GM18873 (cell line): ENCODE data around the gene SDS.

Source experiments
- ATAC-seq: cut with Tn5 transposase; IDR thresholded peaks from one replicate; pipeline ENCODE4 v1.9.1; 2021; ENCODE audit warnings: mild to moderate bottlenecking, moderate library complexity, moderate number of reproducible peaks; ENCODE audit not compliant: unreplicated experiment, low FRiP score

The SDS gene

GRCh38 chr12:113382206-113382605 is 21.5 kb downstream of the SDS start:
- ATAC-seq = no peak

DNA sequence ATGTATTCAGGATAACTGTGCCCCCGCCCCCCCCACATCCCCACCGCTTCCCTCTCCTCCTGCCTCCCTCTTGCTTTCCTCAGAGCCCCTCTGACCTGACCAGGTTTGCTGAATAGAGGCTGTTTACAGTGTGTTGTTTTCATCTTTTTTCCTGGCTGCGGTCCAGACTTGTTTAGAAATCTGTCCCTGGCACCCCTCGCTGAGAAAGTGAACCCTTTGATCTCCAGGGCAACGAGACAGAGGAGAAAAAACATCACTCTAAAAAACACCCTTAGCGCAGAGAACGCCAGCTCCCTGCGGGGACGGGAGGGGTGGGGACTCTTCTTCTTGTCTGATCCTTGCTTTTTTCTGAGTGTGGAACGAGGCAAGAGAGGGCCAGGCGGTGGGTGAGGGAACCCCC is 22.5 kb downstream of the SDS start:
- ATAC-seq = no peak

- ATAC-seq = no peak
Measured at GRCh38 chr12:113378291-113378690, 25.4 kb downstream of the SDS start.

DNA sequence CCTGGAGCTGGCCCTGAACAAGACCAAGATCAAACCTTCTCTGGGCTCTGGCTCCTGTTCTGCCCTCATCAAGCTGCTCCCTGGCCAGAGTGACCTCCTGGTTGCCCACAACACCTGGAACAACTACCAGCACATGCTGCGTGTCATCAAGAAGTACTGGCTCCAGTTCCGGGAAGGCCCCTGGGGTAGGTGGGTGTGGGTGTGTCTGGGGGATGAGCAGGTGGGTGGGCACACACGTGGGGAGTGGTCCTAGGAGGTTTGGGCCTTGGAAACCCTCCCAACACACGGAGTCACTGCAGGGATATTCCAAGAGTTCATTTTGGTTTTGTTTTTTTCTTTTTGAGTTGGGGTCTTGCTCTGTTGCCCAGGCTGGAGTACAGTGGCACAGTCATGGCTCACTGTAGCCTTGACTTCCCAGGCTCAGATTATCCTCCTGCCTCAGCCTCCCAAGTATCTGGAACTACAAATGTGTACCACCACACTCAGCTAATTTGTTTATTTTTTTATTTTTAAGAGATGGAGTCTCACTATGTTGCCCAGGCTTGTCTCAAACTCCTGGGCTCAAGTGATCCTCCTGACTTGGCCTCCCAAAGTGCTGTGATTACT is 28.8 kb downstream of the SDS start:
- no peak for ATAC-seq

- ATAC-seq = no peak
Measured at GRCh38 chr12:113373969-113374368, 29.7 kb downstream of the SDS start.

- ATAC-seq = no peak
Measured at GRCh38 chr12:113373440-113373839, 30.2 kb downstream of the SDS start.

DNA sequence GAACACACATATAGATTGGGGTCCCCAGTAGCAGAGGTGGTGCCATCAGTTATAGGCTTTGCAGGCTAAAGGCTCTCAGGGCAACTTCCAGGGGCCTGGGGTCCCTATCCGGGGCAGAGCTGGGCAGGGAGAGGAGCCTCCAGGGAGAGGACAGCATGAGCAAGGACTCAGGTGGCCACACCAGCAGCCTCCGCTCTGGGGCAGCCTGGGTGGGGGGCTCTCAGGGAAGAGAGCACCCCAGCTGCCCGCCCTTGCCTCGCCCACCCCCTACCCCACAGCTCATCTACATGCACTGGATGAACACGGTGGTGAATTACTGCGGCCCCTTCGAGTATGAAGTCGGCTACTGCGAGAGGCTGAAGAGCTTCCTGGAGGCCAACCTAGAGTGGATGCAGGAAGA is 31.3 kb downstream of the SDS start:
- ATAC-seq = no peak

- ATAC-seq = no peak
Measured at GRCh38 chr12:113371808-113372207, 31.9 kb downstream of the SDS start.

DNA sequence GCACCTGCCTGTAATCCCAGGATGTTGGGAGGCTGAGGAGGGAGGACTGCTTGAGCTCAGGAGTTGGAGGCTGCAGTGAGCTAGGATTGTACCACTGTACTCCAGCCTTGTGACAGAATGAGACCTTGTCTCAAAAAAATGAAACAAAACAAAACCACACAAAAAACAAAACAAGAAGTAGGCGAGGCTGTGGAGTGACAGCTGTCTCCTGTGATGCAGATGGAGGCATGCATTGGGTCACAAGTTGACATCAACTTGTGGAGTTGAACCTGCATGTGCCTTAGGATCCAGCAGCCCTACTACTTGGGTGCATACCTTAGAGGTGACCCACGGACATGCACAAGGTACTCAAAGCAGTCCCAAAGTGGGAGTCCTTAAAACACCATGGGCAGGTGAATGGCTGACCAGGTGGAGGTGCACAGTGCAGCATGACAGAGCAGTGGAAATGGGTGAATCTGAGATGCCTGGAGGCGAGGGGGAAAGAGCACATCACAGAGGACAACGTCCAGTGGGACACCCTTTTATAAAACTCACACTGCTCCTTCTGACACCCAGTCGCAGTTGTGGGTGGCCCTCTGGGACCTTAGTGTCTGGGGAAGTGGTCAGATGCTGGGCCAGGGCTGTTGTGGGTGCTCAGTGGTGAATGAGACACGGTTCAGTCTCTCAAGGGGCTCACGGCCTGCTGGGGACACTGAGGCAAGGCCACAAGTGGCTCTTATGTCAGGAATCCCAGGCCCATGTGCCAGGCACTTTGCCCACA is 32.6 kb downstream of the SDS start:
- ATAC-seq = no peak

DNA sequence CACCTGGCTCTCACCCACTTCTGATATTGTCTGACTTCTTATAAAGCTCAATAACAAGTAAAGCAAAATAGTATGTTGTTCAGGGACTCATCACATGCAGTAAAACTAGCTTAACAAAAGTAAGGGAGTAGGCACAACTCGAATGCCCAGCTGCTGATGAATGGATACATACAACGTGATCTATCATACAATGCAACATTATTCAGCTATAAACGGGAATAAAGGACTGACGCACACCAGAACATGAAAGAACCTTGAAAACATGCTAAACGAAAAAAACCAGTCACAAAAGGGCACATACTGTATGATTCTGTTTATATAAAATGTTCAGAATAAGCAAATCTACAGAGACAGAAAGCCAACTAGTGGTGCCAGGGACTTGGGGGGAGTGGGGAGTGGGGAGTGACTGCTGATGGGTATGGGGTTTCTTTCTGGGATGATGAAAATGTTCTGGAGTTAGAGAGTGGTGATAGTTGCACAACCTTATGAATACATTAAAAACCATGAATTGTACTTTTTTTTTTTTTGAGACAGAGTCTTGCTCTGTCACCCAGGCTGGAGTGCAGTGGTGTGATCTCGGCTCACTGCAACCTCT is 34.2 kb downstream of the SDS start:
- no peak for ATAC-seq

DNA sequence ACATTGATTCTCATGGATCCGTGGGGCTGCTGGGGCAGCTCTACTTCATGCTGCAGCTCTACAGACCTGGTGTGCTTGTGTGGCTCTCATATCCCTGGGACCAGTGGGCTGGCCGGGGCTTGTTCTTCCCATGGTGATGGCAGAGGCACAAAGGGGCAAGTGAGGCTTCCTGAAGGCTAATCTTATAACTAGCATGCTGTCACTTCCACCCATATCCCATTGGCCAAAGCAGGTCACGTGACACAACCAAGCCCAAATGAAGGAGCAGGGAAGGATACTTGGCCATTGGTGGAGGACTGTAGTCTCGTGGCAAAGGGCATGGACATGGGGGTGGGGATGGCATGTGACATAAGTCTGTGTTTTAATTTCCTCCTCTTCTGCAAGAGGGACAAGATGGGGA is 35.4 kb downstream of the SDS start:
- no peak for ATAC-seq

DNA sequence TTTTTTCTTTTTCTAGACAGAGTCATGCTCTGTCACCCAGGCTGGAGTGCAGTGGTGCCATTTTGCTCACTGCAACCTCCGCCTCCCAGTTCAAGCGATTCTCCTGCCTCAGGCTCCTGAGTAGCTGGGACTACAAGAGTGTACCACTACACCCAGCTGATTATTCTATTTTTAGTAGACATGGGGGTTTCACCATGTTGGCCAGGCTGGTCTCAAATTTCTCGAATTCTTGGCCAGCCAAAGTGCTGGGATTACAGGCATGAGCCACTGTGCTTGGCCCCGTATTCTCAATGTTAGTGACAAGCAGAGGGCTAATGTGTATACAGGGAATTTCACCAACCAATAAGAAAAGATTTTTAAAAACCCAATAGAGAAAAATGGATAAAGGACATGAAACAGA is 36.9 kb downstream of the SDS start:
- ATAC-seq = no peak

GRCh38 chr12:113365639-113366395 is 37.9 kb downstream of the SDS start:
- ATAC-seq = no peak

DNA sequence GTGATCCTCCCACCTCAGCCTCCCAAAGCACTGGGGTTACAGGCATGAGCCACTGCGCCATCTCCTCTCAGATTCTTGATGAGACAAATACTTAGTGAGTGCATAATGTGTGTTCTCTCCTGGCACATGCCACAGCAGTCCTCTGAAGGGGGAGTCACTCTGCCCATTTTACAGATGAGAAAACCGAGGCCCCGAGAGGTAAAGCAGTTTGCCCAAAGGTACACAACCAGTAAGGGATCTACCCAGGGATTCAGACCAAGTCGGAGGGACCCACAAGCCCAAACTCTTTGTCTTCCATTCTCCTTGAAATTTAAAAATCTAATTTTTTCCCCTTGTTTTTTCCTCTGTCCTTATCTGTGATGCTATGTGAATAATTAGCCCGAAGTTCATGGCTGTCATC is 39.0 kb downstream of the SDS start:
- no peak for ATAC-seq

DNA sequence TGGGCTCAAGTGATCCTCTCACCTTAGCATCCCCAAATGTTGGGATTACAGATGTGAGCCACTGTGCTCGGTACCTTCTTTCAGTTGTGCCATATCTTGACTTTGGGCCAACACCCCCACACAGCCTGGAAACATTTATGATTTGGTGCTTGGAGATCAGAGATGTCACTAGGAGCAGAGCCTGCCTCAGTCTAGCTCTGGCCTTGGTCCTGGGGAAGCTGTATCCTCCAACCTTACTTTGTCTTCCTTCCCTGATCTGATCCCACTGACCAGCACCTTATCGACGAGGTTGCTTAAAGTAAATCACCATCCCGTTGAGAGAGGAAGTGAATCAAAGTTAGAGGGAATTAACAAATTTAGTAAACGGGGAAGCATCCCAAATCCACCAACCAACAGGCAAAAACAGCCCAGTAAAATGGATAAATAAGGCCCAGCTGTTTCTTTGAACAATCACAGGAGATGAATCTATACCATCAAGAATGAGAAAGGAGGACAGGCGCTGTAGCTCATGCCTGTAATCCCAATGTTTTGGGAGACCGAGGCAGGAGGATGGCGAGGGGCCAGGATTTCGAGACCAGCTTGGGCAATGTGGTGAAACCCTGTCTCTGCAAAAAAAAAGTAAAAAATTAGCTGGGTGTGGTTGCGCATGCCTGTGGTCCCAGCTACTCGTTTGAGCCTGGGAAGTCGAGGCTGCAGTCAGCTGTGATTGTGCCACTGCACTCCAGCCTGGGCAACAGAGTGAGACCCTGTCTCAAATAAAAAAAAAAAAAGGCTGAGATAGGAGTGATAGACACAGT is 41.9 kb downstream of the SDS start:
- no peak for ATAC-seq

DNA sequence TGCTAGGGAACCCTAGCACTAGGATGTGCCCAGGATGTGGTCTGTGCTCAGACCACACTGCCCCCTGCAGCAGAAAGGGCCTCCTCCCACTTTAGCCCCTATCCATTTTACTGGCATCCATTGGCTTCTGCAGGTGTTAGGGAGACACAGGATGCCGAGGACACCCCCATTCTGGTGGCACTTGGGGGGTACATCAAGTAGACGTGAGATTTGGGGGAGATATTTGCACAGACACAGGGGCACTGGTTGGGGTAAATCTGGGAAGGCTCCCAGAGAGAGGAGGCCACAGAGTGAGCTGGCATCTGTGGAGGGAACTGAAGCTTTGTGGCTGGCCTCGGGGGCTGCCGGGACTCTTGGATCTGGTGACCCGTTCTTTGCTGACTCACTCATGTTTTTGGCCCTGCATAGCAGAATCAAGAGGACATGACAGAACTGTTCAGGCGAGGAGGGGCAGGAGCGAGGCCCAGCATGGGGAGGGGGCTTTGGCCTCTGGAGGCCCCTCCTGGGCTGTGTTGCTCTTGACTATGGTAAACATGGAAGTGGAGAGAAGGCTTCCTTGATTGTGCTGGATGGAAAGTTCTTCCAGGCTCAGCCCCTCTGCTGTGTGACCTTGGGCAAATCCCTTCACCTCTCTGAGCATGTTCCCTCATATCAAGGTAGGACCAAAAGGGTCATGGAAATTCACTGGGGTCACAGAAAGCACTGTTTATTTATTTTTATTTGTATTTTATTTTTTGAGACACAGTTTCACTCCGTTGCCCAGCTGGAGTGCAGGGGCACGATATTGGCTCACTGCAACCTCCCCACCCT is 43.5 kb downstream of the SDS start:
- ATAC-seq = no peak

DNA sequence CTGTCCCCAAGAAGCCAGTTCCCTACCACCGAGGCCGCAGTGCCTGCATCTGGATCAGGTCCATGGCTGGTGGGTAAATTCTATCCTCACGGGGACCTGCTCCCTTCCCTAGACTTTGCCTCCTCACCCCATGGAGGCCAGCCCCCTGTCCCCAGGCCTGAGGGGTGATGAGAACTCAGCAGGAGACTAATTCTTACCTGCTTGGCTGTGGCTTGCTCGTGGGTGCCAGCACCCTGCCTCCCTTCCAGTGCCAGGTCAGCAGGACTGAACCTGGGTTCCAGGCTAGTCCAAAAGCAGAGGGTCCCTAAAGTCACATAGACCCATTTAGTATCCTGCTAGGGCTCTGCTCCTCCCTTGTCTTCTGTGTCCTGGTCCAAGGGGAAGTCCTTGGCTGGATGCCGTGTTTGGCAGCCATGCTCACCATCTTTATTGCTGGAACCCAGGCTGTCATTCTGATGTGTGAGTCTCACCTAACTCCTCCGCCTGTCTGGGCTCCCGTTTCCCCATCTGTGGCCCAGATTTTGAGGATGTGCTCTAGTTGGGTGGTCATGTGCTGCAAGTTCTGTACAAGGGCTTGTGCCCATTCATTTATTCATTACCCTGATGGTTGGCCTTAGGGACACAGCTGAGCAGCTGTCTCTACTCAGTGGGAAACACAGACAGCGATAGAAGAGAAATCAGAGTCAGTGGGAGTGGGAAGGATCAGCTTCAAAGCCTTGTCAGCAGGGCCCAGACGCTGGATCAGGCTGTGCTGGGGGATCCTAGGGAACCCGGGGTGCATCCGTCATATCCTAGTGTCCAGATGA is 44.4 kb downstream of the SDS start:
- no peak for ATAC-seq

DNA sequence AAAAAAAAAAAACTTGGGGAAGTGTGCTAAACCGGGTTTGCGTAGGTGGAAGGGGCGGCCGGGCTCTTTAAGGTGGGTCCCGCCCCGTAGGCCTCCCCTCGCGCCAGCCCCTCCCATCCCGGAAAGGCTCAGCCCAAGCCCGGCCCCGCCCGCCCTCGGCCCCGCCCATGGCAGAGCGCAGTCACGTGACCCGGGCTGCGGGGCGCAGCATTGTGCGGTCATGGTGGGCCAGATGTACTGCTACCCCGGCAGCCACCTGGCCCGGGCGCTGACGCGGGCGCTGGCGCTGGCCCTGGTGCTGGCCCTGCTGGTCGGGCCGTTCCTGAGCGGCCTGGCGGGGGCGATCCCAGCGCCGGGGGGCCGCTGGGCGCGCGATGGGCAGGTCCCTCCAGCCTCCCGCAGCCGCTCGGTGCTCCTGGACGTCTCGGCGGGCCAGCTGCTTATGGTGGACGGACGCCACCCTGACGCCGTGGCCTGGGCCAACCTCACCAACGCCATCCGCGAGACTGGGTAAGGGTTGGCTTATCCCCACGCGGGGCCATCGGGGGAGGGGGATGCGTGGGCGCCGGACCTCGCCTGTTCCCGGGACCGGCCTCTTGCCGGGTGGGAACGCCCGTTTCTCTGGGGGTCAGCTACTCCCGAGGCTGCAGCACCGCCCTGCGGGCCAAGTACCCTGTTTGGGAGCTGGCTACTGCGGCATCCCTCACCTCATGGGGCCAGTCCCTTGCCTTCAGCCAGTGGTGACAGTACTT is 45.1 kb downstream of the SDS start, which contains the start of gene PLBD2:
Gene PLBD2, plus strand, starts transcription at position 207 of the 752 bp plus-strand sequence. Its CDS starts 14 bp downstream, at position 221.
- ATAC-seq = peak; percentile 75
